ENCODE results near the gene TNFRSF13B.

GRCh38 chr17:16943541-16944333, 28.2 kb downstream of the TNFRSF13B start:
- TF ChIP-seq CTCF (IDR thresholded peaks at IDR 0.05; ENCODE audit: insufficient read depth, low read length) (no peak), GABPA (IDR thresholded peaks at IDR 0.05; ENCODE audit: low read depth) (no peak), POLR2AphosphoS5 (IDR thresholded peaks at IDR 0.05; ENCODE audit: low read depth) (no peak)
